Measurements from ENCODE around the gene LHX5.

The LHX5 gene

DNA sequence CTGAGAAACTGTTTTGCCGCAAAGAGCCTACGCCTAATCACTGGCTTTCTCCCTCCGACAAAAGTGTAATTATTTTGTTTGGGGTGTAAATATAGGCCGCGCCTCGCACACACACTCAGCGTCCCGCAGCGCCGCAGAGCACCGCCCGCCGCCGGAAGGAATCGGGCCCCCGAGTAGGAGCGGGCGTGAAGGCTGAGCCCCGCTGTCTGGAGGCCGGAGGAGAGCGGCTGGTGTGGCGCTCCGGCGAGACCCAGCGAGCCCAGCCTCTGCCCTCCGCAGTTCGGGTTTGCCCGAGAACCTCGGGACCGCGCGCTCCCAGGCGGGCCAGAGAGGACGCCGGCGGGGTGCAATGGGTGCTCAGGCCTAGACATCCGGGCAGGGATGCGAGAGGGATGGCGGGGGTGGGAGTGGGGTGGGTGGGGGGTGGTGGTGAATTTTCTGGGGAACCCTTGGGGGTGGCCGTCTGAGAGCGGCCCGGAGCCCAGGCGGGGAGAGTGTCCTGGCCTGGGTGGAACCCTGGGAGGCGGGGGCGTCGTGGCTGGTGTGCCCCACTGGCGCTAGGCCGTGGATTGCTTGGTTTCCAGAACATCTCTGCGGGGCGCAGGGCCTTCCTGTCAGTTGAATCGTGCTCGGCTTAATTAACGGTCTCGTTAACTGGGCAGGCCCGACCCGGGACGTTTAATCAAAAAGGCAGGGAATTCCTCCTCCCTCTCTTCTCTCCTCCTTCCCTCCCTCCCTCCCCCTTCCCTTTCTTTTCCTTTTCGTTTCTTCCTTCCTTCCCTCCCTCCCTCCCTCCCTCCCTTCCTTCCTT is 4.7 kb upstream of the LHX5 start:
- Histone ChIP-seq H3K36me3 (ENCODE audit: low read length) (no peaks in the 10 kb centered on the region), H3F3A (ENCODE audit: insufficient read depth) (no peaks in the 10 kb centered on the region), H3K4me2 (ENCODE audit: low read depth, low read length, poor library complexity, severe bottlenecking) (no peak overlapping the region), H4K20me1 (ENCODE audit: low read depth, low read length) (no peaks in the 10 kb centered on the region), H3K9me3 (ENCODE audit: insufficient read depth, low read length) (no peaks in the 10 kb centered on the region), H3K9me2 (replicated peaks; ENCODE audit: insufficient read depth, low read length) (no peaks in the 10 kb centered on the region), H3K4me3 (ENCODE audit: insufficient read depth, low read length, poor library complexity, severe bottlenecking) (no peak overlapping the region), H3K9ac (ENCODE audit: low read length) (no peak overlapping the region), H2AFZ (ENCODE audit: low read depth, low read length, severe bottlenecking) (no peak overlapping the region), H3K27ac (ENCODE audit: low read depth, low read length) (no peak overlapping the region), H3K27me3 (ENCODE audit: low read length) (no peaks in the 10 kb centered on the region), H3K79me2 (ENCODE audit: insufficient read depth, low read length) (no peaks in the 10 kb centered on the region)
- no peak for TF ChIP-seq EZH2phosphoT487 (conservative IDR thresholded peaks at IDR 0.05; ENCODE audit: low read length)
- TF ChIP-seq, protein P1, sequence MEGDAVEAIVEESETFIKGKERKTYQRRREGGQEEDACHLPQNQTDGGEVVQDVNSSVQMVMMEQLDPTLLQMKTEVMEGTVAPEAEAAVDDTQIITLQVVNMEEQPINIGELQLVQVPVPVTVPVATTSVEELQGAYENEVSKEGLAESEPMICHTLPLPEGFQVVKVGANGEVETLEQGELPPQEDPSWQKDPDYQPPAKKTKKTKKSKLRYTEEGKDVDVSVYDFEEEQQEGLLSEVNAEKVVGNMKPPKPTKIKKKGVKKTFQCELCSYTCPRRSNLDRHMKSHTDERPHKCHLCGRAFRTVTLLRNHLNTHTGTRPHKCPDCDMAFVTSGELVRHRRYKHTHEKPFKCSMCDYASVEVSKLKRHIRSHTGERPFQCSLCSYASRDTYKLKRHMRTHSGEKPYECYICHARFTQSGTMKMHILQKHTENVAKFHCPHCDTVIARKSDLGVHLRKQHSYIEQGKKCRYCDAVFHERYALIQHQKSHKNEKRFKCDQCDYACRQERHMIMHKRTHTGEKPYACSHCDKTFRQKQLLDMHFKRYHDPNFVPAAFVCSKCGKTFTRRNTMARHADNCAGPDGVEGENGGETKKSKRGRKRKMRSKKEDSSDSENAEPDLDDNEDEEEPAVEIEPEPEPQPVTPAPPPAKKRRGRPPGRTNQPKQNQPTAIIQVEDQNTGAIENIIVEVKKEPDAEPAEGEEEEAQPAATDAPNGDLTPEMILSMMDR (IDR thresholded peaks at IDR 0.05; ENCODE audit: insufficient read depth, low read length, poor library complexity, severe bottlenecking) = no peak

GRCh38 chr12:113475451-113476175 is 3.9 kb upstream of the LHX5 start:
- no peaks in the 10 kb centered on the region for H3K79me2 ChIP-seq (ENCODE audit: insufficient read depth, low read length)
- TF ChIP-seq, protein P1 (IDR thresholded peaks at IDR 0.05; ENCODE audit: insufficient read depth, low read length, poor library complexity, severe bottlenecking) = no peak
- TF ChIP-seq EZH2phosphoT487 (conservative IDR thresholded peaks at IDR 0.05; ENCODE audit: low read length) = no peak
- H3K27ac ChIP-seq (ENCODE audit: low read depth, low read length) = no peak overlapping the region
- no peak overlapping the region for H3K4me3 ChIP-seq (ENCODE audit: insufficient read depth, low read length, poor library complexity, severe bottlenecking)
- no peak overlapping the region for H2AFZ ChIP-seq (ENCODE audit: low read depth, low read length, severe bottlenecking)
- no peak overlapping the region for H3K9ac ChIP-seq (ENCODE audit: low read length)
- no peaks in the 10 kb centered on the region for H3F3A ChIP-seq (ENCODE audit: insufficient read depth)
- H3K9me2 ChIP-seq (replicated peaks; ENCODE audit: insufficient read depth, low read length) = no peaks in the 10 kb centered on the region
- no peaks in the 10 kb centered on the region for H3K9me3 ChIP-seq (ENCODE audit: insufficient read depth, low read length)
- H3K36me3 ChIP-seq (ENCODE audit: low read length) = no peaks in the 10 kb centered on the region
- no peaks in the 10 kb centered on the region for H4K20me1 ChIP-seq (ENCODE audit: low read depth, low read length)
- H3K27me3 ChIP-seq (ENCODE audit: low read length) = no peaks in the 10 kb centered on the region
- no peak overlapping the region for H3K4me2 ChIP-seq (ENCODE audit: low read depth, low read length, poor library complexity, severe bottlenecking)

GRCh38 chr12:113474635-113475436 is 3.2 kb upstream of the LHX5 start:
- no peaks in the 10 kb centered on the region for H3K9me2 ChIP-seq (replicated peaks; ENCODE audit: insufficient read depth, low read length)
- no peak overlapping the region for H3K9ac ChIP-seq (ENCODE audit: low read length)
- H3K79me2 ChIP-seq (ENCODE audit: insufficient read depth, low read length) = no peaks in the 10 kb centered on the region
- H3K4me3 ChIP-seq (ENCODE audit: insufficient read depth, low read length, poor library complexity, severe bottlenecking) = no peak overlapping the region
- H3K9me3 ChIP-seq (ENCODE audit: insufficient read depth, low read length) = no peaks in the 10 kb centered on the region
- H3F3A ChIP-seq (ENCODE audit: insufficient read depth) = no peaks in the 10 kb centered on the region
- no peak overlapping the region for H2AFZ ChIP-seq (ENCODE audit: low read depth, low read length, severe bottlenecking)
- no peak for TF ChIP-seq EZH2phosphoT487 (conservative IDR thresholded peaks at IDR 0.05; ENCODE audit: low read length)
- TF ChIP-seq, protein P1 (IDR thresholded peaks at IDR 0.05; ENCODE audit: insufficient read depth, low read length, poor library complexity, severe bottlenecking) = no peak
- H3K27ac ChIP-seq (ENCODE audit: low read depth, low read length) = no peak overlapping the region
- no peaks in the 10 kb centered on the region for H4K20me1 ChIP-seq (ENCODE audit: low read depth, low read length)
- H3K27me3 ChIP-seq (ENCODE audit: low read length) = no peaks in the 10 kb centered on the region
- no peaks in the 10 kb centered on the region for H3K36me3 ChIP-seq (ENCODE audit: low read length)
- no peak overlapping the region for H3K4me2 ChIP-seq (ENCODE audit: low read depth, low read length, poor library complexity, severe bottlenecking)

All from SU-DHL-6 (cell line).